Small intestine (tissue), 7 donors: Measurements from ENCODE around the gene AGPAT2. TPM values are rescaled to one million over a fixed set of nuclear protein-coding genes. Genes with fewer than 3 reads are reported as not detected.

Experiments used
- DNase-seq, 2 donors: peaks; one replicate each; pipeline versions ENCODE4 v3.0.0 to v3.0.0-alpha.2; 2013
- FAIRE-seq: peaks from 2 replicates; lab custom pipeline; 2012; peaks lifted over from hg19 to GRCh38; lab: Jason Lieb, UNC
- H3K27ac ChIP-seq, 3 donors: one replicate each; pipeline ENCODE4 v1.5.1; 2013; ENCODE audit warnings: low read length in 2 of 3, mild to moderate bottlenecking in 2 of 3, control low read depth in 1 of 3, inconsistent platforms in 1 of 3, low read depth in 1 of 3, moderate library complexity in 1 of 3
- H3K27me3 ChIP-seq, 3 donors: one replicate each; pipeline ENCODE4 v1.6.1; 2013; ENCODE audit warnings: low read length in 3 of 3, inconsistent platforms in 1 of 3; ENCODE audit not compliant: control insufficient read depth in 3 of 3, insufficient read depth in 3 of 3
- H3K36me3 ChIP-seq, 3 donors: one replicate each; pipeline ENCODE4 v1.6.1; 2013; ENCODE audit warnings: low read length in 3 of 3, inconsistent platforms in 1 of 3, low read depth in 1 of 3, mild to moderate bottlenecking in 1 of 3, moderate library complexity in 1 of 3; ENCODE audit not compliant: control insufficient read depth in 3 of 3, insufficient read depth in 2 of 3
- H3K4me1 ChIP-seq, 3 donors: one replicate each; pipeline ENCODE4 v1.6.1; 2013; ENCODE audit warnings: low read length in 2 of 3, inconsistent platforms in 1 of 3, low read depth in 1 of 3, mild to moderate bottlenecking in 1 of 3, moderate library complexity in 1 of 3; ENCODE audit not compliant: control insufficient read depth in 3 of 3, insufficient read depth in 2 of 3
- H3K4me3 ChIP-seq, 3 donors: one replicate each; pipeline ENCODE4 v1.5.1; 2013; ENCODE audit warnings: low read length in 3 of 3, control low read depth in 1 of 3, inconsistent platforms in 1 of 3, low read depth in 1 of 3, mild to moderate bottlenecking in 1 of 3, moderate library complexity in 1 of 3
- H3K9me3 ChIP-seq, 2 donors: one replicate each; pipeline ENCODE4 v1.6.1; 2013; ENCODE audit warnings: low read depth in 1 of 2, low read length in 1 of 2; ENCODE audit not compliant: control insufficient read depth in 2 of 2, insufficient read depth in 1 of 2
- WGBS, 3 donors: extraction: QIAGEN DNeasy Blood & Tissue Kit; methylation state at CpG; one replicate each; pipeline ENCODE4 v1.1.7; 2013; 5-methylcytosine and 5-hydroxymethylcytosine counted together
- polyA plus RNA-seq, 4 donors: library from polyadenylated mRNA; stranded (reverse) in 3 of 4; unstranded in 1 of 4; fragments of 200-250 nt in 3 of 4; fragments of 120-200 nt in 1 of 4; gene quantifications; one replicate each; pipeline versions ENCODE4 v1.2.1 to v1.2.3, GENCODE V29; 2013
- donor health status: healthy with polysubstance abuse.
- donor health status: control.
- donor health status: control.
- donor health status: Bipolar disorder and iron deficiency.
- donor health status: healthy.

AGPAT2 gene
- polyA plus RNA-seq, 4 donors = 222 to 653 (median 363) TPM

- peaks cover 3 to 42% (median 15%) of the 10 kb centered on the region in 3 donors for H3K4me1 ChIP-seq
- peaks cover 0 to 53% (median 0%) of the 10 kb centered on the region in 3 donors for H3K27me3 ChIP-seq
- 36 to 71% (median 61%) methylated on average over 17 of the region's 17 CpGs for WGBS, 3 donors
- H3K9me3 ChIP-seq = no peaks in the 10 kb centered on the region
- FAIRE-seq (no peak), DNase-seq (no peak)
- no peak overlapping the region for H3K27ac ChIP-seq
- no peak overlapping the region for H3K4me3 ChIP-seq
- no peaks in the 10 kb centered on the region for H3K36me3 ChIP-seq
Observed at GRCh38 chr9:136627703-136628102, 59.6 kb downstream of the AGPAT2 start.

GRCh38 chr9:136626740-136627642 lies 60.3 kb downstream of the AGPAT2 start:
- Histone ChIP-seq H3K36me3 (no peaks in the 10 kb centered on the region), H3K9me3 (no peaks in the 10 kb centered on the region), H3K4me3 (no peak overlapping the region), H3K4me1 (peaks cover 3 to 42% (median 15%) of the 10 kb centered on the region in 3 donors), H3K27ac (no peak overlapping the region), H3K27me3 (peaks cover 0 to 59% (median 0%) of the 10 kb centered on the region in 3 donors)
- DNase-seq (peak; percentile 59 to 71), FAIRE-seq (no peak)
- 8 to 59% (median 24%) methylated on average over 24 to 25 of the region's 25 CpGs for WGBS, 3 donors

DNA sequence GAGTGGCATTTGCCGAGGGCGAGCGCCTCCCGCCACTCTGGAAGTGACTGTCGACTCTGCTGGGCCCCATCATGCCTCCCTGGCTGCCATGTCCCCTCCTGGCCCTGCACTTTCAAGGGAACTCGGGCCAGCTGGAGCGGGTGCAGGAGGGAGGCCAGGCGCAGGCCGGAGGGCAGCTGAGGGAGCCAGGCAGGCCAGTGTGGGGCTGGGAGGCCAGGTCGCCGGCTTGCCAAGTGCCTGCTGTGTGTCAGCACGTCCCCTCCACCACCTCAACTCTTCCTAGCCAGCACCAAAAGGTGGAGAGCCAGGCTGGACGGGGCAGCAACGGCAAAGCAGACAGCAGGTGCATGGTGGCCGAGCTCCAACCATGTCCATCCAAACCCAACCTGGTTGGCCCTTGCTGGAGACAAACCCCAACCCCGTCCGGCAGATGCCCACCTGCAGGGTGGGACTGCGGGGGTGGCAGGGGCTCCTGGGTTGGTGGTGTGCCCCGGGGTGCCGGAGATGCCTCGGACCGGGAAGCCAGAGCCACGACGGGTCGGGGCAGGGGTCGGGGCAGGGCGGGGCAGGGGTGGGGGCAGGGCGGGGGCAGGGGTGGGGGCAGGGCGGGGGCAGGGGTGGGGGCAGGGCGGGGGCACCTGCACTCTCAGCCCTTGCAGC lies 61.1 kb downstream of the AGPAT2 start:
- 25 to 61% (median 50%) methylated on average over 22 to 30 of the region's 30 CpGs for WGBS, 3 donors
- no peaks in the 10 kb centered on the region for H3K36me3 ChIP-seq
- H3K4me3 ChIP-seq = no peak overlapping the region
- peak overlapping the region in 1 of 3 donors; percentile 56 for H3K27ac ChIP-seq
- no peak for DNase-seq
- H3K9me3 ChIP-seq = no peaks in the 10 kb centered on the region
- peaks cover 0 to 67% (median 0%) of the 10 kb centered on the region in 3 donors for H3K27me3 ChIP-seq
- peaks cover 3 to 45% (median 15%) of the 10 kb centered on the region in 3 donors for H3K4me1 ChIP-seq
- no peak for FAIRE-seq

GRCh38 chr9:136625101-136626065 lies 61.9 kb downstream of the AGPAT2 start:
- peak; percentile 75 to 95 for DNase-seq
- peaks cover 3 to 44% (median 15%) of the 10 kb centered on the region in 3 donors for H3K4me1 ChIP-seq
- no peak overlapping the region for H3K4me3 ChIP-seq
- no peaks in the 10 kb centered on the region for H3K9me3 ChIP-seq
- H3K36me3 ChIP-seq = no peaks in the 10 kb centered on the region
- 14 to 26% (median 22%) methylated on average over 19 of the region's 19 CpGs for WGBS, 3 donors
- H3K27me3 ChIP-seq = peaks cover 0 to 69% (median 0%) of the 10 kb centered on the region in 3 donors
- peak overlapping the region in 2 of 3 donors; percentile 56 to 76 for H3K27ac ChIP-seq
- no peak for FAIRE-seq

- no peaks in the 10 kb centered on the region for H3K36me3 ChIP-seq
- H3K27me3 ChIP-seq = peaks cover 0 to 67% (median 0%) of the 10 kb centered on the region in 3 donors
- peak overlapping the region in 1 of 3 donors; percentile 56 for H3K27ac ChIP-seq
- peaks cover 3 to 44% (median 15%) of the 10 kb centered on the region in 3 donors for H3K4me1 ChIP-seq
- FAIRE-seq = no peak
- H3K4me3 ChIP-seq = no peak overlapping the region
- peak in 1 of 2 donors; percentile 41 for DNase-seq
- H3K9me3 ChIP-seq = no peaks in the 10 kb centered on the region
- WGBS, 3 donors = 51 to 67% (median 57%) methylated on average over 16 of the region's 16 CpGs
Observed at GRCh38 chr9:136624184-136624951, 62.9 kb downstream of the AGPAT2 start.

GRCh38 chr9:136623842-136624183 lies 63.4 kb downstream of the AGPAT2 start:
- Histone ChIP-seq H3K9me3 (no peaks in the 10 kb centered on the region), H3K27ac (no peak overlapping the region), H3K27me3 (peaks cover 0 to 66% (median 0%) of the 10 kb centered on the region in 3 donors), H3K36me3 (no peaks in the 10 kb centered on the region), H3K4me1 (peaks cover 3 to 46% (median 15%) of the 10 kb centered on the region in 3 donors), H3K4me3 (no peak overlapping the region)
- no peak for FAIRE-seq
- 28 to 66% (median 34%) methylated on average over 7 to 13 of the region's 13 CpGs for WGBS, 3 donors
- no peak for DNase-seq
